ENCODE data around the gene CD47.

CD47 gene

DNA sequence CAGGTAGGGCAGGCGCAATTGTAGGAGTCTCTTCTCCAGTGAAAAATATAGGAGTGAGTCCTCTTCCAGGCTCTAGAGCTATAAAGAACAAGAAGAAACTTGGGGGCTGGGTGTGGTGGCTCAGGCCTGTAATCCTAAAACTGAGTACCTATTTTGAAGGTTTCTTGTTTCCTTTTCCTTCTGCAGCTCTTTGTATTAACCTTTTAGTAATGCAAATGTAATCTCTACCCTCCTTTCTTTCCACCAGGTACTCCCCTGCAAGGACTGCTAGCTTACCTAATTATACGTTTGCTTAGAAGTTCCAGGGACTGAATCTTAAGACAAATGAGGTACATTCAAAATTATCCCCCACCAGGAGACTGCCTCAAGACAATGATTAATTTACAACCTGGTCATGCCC lies 75.9 kb downstream of the CD47 start:
- no peak for DNase-seq (ENCODE audit: low read depth in 2 of 2)

DNA sequence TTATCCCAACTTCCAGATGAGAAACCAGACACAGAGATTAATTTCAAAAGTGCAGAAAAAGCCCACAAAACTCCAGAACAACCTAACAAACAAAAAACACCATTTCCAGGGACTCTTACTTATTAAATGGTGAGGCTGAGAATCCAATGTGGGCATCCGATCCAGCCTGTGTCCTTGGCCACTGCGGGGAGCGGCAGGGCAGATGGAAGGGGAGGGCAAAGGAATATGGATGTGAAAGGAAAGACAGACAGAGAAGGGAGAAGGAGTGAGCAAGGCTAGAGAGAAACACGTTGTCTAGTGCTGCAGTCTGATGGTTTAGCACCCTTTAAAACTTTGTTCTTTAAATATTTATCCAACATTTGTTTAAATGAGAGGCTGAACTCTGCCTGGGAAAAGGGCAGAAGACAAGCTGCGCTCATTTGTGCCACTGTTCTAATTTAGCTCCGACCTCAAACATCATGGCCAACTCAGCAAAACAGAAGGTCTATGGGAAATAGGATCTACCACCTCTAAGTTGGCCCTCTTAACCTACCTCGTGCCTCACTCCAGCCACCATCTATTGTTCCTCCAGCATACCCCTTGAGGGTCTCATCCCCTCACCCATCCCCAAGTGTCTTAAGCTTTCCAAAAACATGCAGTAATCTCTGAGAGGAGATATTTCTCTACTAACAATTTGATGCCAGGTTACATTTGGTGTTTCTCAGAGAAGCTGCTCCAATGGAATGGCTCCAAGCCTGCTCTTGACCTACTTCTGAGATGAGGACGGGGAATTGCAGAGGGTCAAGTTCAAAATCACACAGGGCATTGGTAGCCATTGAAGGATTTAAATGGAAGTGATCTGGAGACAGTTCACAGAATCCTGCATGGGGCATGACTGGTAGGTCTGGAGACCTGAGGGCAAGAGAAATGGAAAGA lies 77.4 kb downstream of the CD47 start:
- DNase-seq (ENCODE audit: low read depth in 2 of 2) = no peak

DNA sequence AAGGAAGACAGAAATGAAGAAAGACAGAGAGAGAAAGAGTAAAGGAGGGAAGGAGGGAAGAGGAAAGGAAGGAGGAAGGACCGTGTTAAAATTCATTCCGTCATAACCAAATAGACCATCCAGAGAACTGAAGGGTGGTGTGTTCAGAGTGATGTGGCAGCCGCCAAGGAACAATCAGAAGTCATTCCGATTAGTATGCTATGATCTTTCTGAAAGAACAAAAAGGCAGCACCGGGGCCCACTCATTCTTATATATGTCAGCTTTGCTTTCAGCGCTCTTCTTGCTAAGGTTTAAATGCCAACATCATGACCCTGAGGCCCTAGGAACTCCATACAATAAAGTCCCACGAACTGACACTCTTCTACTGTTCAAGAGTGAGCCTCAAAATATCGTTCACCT lies 78.5 kb downstream of the CD47 start:
- no peak for DNase-seq (ENCODE audit: low read depth in 2 of 2)

DNA sequence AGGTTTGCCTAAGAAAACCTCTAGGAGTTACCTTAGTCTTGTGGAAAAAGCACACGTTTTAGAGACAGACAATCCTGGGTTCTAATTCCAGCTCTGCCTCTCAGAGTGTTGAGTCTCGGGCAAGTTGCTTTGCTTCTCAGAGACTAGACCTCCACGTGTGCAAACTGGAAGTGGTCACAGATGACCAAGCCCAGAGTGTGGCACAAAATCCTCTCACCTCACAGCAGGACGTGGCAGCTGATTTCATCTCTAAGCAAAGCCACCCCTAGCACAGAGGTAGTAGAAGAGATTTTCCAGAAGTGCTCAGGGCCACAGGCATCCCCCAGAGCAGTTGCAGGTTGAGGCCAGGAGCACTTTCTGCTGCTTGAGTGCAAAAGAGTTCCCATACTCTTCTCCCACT lies 79.2 kb downstream of the CD47 start:
- no peak for DNase-seq (ENCODE audit: low read depth in 2 of 2)

DNA sequence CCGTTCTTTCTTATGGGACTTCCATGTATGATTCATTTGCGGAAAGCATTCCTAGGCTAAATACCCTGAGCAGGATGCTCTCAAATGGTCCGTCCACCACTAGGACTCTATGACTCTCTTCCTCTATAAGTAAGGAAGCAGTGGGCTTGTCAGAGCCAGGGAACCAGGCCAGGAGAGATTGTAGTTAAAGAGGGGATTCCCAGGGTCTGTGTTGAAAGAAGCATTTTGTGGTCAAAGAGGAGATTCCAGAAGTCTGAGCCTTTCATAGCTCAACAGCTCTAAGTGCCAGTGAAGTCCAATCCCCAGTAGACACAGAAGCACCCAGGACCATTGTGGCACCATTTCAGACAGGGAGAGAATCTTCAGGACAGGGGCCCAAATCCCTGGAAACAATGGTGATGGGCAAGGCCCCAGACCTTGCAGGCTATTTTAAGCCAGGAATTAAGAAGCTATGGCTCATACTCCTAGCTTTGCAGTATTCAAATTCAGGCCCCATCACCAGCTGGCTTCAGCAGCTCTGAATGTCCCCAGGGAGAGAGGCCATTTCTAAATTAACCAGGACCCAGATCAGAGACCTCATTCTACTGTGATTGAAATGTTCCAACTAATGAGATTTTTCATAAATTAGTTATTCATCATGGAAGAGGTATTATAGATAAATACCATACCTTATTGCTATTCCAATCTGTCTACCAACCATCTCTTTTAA lies 81.7 kb downstream of the CD47 start:
- DNase-seq (ENCODE audit: low read depth in 2 of 2) = no peak

DNA sequence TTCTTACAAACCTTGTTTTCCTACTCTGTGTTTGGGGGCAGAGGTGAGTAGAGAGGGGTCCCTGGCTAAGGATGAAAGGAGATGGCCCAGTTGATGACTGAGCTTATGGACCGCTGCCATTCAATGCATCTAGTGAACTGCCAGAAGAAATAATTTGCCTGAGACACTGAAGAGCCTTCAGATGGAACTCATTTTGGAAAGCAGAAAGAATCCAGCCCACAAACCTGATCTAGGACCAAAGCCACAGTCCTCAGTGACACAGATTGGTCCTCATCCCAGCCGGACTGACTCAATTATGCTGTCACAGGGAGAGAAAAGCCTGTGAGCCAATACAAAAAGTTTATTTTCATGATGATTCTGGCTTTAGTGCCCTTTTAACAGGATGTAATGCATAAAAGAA lies 82.7 kb downstream of the CD47 start:
- no peak for DNase-seq (ENCODE audit: low read depth in 2 of 2)

DNA sequence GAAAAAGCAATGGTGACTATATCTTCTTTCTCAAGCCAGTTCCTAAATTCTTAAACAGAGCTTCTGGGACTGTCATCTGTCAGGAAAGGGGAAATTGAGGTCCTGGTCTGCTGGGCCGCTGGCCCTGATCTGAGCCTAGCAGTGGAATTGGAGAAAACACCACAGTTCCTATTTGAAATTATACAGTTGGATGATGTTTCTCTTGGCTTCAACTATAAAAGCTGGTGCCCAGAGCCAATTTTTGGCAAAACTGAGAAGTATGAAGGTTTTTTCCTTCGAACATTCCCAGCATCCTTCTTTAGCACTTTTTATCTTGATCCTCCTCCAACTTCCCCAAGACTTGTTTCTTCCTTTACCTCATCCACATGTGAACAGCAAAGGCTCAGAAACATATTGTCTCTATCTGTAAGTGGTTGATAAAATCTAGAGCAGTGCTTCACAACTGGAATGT lies 83.9 kb downstream of the CD47 start:
- no peak for DNase-seq (ENCODE audit: low read depth in 2 of 2)

DNA sequence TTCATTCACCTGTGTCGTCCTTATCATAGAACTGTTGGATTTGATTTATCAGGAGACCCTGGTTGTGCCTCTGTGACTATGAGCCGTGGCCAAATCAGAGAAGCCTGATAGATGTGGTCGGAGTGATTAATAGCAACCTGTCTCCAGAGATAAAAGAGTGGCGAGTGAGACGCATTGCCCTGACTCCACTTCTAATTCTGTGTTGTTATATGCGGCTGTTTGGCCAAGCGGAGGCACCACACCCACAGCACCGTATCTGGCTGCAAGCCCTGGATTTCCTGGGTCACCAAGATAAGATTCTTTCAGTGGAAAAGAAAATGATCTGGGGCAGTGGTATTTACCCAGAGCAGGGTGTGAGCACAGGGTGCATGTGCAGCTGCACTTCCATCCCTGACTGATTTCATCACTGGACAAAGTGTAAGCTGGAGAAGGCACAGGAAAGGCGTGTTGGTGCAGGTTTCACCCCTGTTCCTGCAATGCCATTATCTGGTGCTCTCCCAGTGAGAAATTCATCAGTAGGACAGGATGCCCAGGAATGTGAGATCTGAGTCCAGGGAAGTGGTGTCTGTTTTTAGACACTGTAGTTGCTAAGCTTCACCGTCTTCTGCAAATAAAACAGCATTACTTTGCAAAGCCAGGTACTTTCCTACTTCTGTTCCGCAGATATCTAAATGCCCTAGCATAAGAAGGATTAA lies 84.6 kb downstream of the CD47 start:
- no peak for DNase-seq (ENCODE audit: low read depth in 2 of 2)

DNA sequence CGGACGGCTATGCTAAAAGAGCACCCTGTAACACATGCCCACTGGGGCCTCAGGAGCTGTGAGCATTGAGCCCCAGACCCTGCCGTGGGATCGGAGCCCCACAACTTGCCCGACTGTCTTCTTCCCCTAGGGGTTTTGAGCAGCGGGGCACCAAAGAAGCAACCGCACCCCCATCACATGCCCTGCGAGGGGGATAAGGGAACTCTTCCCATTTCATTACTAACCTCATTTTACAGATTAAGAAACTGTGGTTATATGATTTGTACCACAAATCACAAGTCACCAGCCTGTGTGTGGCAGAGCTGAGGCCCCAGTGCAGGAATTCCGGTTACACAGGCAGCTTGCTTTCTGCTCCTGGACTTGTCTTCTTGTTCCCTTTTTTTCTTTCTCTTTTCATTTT lies 86.2 kb downstream of the CD47 start:
- DNase-seq (ENCODE audit: low read depth in 2 of 2) = no peak

DNA sequence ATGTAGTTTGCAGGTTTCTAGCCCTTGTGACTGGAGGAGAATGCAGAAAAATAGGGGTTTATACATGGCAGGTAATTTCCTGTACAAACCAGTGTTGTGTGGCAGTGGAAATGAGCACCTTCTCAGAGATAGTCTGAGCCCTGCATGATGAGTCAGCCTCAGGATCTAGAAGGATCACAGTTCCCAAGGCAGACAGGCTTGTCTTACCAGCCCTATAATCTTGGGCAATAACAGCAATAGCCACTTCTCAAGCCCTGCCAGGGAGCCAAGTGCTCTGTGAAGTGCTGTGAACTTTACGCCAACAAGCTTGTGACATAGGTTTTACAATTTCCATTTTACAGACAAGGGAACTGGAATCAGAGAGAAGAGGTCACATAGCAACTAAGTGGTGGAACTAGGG lies 89.4 kb downstream of the CD47 start:
- no peak for DNase-seq (ENCODE audit: low read depth in 2 of 2)

DNA sequence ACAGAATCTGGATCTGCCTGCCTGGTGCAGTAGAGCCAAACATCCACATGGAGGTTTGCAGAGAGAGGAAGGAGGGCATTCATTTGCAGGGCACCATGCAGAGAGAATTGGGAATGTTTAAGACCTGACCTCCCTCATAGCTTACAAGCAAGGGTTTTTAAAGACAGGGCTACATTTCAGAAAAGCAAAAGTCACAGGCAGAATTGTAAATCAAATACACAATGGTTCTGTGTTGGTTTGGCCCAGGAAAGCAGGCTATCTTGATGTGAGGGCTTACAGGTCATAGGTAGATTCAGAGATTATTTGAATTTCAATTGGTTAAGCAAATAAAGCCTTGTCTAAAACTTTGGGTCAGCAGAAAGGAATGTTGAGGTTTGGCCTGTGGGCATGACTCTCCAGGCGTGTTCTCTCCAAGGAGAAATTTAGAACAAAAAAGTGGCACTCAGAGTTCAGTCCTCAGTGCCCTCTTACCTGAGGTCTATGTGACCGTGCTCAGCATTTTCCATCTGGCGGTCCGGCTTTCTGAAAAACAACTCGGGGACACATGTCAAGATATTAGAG lies 91.5 kb downstream of the CD47 start:
- no peak for DNase-seq (ENCODE audit: low read depth in 2 of 2)

DNA sequence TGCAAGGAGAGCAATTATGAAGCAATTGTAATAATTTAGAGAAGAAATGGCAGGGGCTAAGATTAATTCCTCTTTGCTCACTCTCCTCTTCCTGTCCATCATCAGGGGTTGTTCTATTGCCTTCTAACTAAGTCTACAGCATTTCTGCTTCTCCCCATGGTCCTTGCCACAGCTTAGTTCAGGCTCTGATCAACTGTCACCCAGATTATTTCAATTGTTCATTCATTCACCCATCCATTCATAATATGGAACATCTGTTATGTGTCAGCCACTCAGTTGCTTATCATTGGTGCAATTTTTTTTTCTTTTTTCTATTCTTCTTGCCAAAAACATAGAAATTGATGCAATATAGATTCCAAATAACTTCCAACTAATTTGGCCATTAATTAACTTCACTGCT lies 93.2 kb downstream of the CD47 start:
- DNase-seq (ENCODE audit: low read depth in 2 of 2) = no peak

DNA sequence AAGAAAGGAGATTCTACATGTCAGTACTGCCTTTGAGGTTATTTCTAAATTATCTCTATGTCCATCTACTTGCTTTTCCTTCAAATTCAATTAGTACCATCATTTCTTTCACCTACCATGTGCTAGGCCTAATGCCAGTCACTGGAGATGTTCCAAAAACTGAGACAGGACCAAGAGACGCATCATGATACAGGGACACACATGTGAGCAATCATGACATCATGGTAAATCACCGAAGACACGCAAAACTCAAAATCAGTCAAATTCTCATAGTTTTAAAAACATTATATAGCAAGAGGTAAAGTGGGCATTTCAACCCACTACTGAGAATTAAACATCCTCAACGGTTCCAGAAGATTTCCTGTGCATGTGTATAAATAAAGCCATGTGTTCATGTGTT lies 95.0 kb downstream of the CD47 start:
- DNase-seq (ENCODE audit: low read depth in 2 of 2) = no peak

DNA sequence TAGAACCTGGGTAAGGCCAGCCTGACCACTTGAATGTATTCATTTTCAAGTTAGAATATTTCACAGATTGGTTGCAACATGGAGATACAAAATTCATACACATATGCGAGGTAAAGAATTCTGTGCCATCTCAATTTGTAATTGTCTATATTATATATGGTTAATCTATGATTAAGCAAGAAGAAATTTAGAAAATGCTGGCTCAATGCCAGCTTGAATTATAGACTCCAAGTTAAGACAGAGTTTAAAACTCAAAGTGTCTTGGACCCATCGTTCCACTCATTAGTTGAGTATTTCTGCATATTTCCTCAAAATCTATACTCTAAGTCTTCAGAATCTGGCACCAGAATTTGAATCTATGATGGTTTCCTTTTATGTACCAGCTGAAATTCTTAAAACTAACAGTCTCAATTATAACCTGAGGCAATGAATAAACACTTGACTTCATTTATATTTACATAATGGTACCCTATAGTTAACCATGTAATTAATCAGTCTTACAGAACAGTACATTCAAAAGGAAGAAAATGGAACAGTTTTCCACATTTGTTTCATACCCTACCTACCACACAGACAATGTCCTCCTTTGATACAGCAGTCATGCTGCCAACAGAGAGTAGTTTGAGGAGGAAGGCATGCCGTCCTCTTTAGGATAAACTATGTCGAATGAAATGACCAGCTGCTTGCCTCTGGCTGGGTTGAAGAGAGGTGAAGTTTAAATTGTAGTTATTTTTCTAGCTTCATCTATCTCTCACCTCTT lies 95.7 kb downstream of the CD47 start:
- DNase-seq (ENCODE audit: low read depth in 2 of 2) = no peak

DNA sequence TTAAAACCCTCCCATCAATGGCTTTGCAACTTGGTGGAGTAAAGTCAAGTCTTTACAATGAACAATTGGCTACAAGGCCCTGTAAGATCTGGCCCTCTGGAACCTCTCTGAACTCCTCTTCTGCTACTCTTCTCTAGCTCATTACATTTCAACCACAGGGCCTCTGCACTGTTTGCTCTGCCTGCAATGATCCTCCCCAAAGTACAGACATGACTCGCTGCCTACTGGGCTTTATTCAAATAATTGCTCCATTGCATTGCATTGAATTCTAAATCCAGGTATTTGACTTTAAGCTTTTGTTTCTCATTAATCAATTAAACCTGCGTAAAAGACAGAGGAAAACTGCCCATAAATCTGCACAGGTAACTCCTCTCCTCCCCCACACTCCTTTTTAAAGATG lies 96.7 kb downstream of the CD47 start:
- no peak for DNase-seq (ENCODE audit: low read depth in 2 of 2)

DNA sequence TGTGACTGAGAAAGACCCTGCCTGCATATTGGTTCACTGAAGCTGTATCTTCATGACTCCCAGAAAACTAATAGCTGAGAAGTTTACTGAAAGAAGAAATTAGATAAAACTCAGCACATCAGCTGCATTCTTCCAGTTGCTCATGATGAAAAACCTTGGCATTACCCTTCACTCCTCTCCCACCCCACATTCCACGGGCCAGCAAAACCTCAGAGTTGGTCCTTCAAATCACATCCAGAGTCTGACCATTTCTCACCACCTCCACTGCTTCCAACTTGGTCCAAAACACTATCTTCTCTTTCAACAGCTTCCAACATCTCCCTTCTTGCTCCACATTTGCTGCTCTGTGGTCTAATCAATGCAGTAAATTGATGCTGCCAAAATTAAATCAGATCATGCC lies 97.1 kb downstream of the CD47 start:
- DNase-seq (ENCODE audit: low read depth in 2 of 2) = no peak

Data from activated CD8-positive, alpha-beta memory T cell treated with anti-CD3 and anti-CD28 coated beads for 4 hours (primary cell).